ENCODE results near the gene IFTAP.

IFTAP gene

DNA sequence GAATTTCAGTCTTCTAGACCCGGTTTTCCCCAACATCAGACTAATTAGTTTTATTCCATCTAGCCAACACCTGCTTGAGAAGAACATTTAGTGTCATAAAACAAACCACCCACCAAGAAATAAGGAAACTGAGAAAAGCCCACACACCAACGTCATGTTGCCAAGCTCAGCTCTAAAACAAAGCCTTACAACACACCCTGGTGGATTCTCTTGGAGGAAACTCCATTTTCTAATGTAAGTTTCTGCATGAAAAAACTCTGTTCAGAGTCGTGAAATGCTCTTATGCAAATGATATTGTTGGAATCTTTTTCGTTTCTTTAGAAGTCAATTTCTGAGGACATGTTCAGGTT, 108.7 kb downstream of the IFTAP start:
- DNase-seq (ENCODE audit: low read depth in 1 of 2, low spot score in 1 of 2), result no peak

Data from activated CD4-positive, alpha-beta T cell treated with anti-CD3 and anti-CD28 coated beads, Interleukin-2, amount 50 U/mL, for 24 hours (primary cell).